Smooth muscle cell of the brain vasculature (primary cell): ENCODE data around the gene CHAD.
"Not testable (repeated sequence)": the region's sequence is repeated elsewhere in the genome, so short reads cannot be mapped to it uniquely, and the experiment has no call there.

Experiments
- DNase-seq: peaks from one replicate; pipeline ENCODE4 v3.0.0-alpha.2; 2012; ENCODE audit warnings: low read depth, low spot score

CHAD gene

GRCh38 chr17:50429793-50430192, 38.9 kb downstream of the CHAD start:
- DNase-seq: no peak

- no peak for DNase-seq
These were observed 39.8 kb downstream of the CHAD start for GRCh38 chr17:50428831-50429424.

GRCh38 chr17:50428126-50428525, 40.6 kb downstream of the CHAD start:
- DNase-seq: not testable (repeated sequence)

GRCh38 chr17:50426814-50427787, 41.6 kb downstream of the CHAD start:
- no peak for DNase-seq

- no peak for DNase-seq
These were observed 42.3 kb downstream of the CHAD start for GRCh38 chr17:50426472-50426782.

GRCh38 chr17:50425682-50426471, 42.8 kb downstream of the CHAD start, which contains the start of gene ACSF2:
ACSF2 (plus strand) TSS chr17:50426218; CDS start chr17:50426262, 44 bp downstream.
- no peak for DNase-seq

- DNase-seq: no peak
These were observed 43.5 kb downstream of the CHAD start for GRCh38 chr17:50424996-50425681.

- no peak for DNase-seq
These were observed 44.3 kb downstream of the CHAD start for GRCh38 chr17:50424246-50424995.

GRCh38 chr17:50423553-50424159, 45.0 kb downstream of the CHAD start:
- DNase-seq: no peak

- no peak for DNase-seq
These were observed 45.9 kb downstream of the CHAD start for GRCh38 chr17:50422738-50423137.

GRCh38 chr17:50421308-50422051, 47.2 kb downstream of the CHAD start:
- DNase-seq: no peak

GRCh38 chr17:50420419-50421112, 48.1 kb downstream of the CHAD start:
- no peak for DNase-seq

- DNase-seq: not testable (repeated sequence)
These were observed 49.1 kb downstream of the CHAD start for GRCh38 chr17:50419577-50419976.

GRCh38 chr17:50414808-50415207, 53.9 kb downstream of the CHAD start:
- DNase-seq: no peak
